Measurements from ENCODE around the gene ACTL6B.

ACTL6B gene

DNA sequence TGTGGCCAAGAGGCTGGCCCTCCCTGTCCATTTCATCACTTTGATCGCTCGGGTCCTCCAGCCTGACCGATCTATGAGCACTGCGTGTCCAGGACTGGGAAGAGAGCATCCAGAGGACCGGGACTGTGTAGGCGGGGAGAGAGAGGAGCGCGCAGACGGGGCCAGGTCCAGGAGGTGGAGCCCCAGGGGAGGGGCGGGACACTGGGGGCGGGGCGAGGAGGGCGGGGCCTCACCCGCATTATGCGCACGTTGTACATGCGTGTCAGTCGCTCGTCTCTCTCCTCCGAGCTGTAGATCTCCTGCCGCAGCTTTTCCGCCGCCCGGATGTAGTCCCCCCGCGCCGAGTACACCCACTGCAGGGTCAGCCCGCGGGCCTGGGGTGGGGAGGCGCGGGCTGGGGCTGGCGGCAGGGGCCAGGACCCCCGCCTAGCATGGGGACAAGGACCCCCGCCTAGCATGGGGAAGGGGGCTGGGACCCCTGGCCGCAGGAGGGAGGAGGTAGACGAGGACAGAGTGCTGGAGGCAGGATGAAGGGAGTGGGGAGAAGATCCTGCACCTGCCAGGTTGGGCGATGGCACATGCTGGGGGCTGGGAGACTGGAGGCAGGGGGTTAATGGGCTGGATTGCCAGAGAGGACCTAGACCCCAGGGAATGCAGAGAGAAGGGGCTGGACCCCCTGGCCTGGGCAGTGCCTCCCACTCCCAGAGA, 29.6 kb downstream of the ACTL6B start:
- DNase-seq (ENCODE audit: low spot score) = peak; percentile 91

DNA sequence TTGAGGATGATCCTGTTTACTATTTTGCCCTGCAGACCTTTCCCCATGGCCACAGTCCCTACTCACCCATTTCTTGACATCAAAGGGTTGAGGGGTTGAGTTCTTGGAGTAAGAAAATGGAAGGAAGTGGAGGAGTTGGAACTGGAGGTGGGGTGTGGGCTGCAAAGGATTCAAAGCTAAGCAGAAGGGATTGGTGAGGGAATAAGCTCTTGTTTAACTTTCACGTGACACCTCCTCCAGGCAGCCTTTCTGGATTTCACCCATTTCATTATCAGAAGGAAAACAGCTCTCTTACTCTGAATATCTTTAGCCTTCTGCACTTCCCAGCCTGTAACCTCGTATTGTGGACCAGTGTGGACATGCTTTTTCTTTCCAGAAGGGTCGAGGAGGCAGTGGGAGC, 30.2 kb downstream of the ACTL6B start:
- DNase-seq (ENCODE audit: low spot score) = no peak

GRCh38 chr7:100623951-100624824, 32.1 kb downstream of the ACTL6B start:
- no peak for DNase-seq (ENCODE audit: low spot score)

- DNase-seq (ENCODE audit: low spot score) = no peak
These were observed 34.7 kb downstream of the ACTL6B start for GRCh38 chr7:100621554-100621953.

- DNase-seq (ENCODE audit: low spot score) = no peak
These were observed 35.4 kb downstream of the ACTL6B start for GRCh38 chr7:100620804-100621203.

GRCh38 chr7:100620239-100620638, 36.0 kb downstream of the ACTL6B start:
- no peak for DNase-seq (ENCODE audit: low spot score)

- no peak for DNase-seq (ENCODE audit: low spot score)
These were observed 41.9 kb downstream of the ACTL6B start for GRCh38 chr7:100614308-100614861.

DNA sequence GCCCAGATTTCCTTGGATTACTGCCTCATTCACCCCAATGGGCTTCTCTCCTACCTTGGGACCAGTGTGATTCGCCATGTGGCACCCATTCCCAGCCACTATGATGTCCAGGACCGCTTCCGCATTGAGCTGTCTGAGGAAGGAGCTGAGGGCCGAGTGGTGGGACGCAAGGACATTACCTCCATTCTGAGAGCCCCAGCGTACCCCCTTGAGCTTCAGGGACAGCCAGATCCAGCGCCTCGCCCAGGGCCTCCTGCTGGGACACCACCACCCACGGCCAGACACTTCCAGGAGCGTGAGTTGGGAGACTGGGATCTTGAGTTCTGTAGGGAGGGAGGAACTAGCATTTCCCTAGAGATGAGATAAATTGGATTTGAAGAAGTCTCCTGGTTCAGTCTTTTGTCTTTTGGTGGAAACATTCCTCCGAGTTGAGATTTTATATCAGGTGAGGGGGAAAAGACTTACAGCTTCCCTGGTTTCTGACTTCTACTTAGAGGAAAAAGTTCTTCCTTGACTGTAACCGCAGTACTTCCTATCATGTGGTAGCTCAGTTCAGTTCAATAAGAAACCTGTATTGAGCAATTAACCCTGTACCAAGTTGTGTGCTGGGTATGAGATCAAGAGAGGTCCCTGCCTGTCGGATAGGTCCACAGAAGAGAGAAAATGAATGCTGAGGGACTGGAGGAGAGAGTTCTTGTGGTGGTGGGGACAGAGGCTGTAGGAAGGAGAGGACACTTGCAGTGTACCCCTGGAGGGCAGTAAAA, 42.7 kb downstream of the ACTL6B start:
- no peak for DNase-seq (ENCODE audit: low spot score)

DNA sequence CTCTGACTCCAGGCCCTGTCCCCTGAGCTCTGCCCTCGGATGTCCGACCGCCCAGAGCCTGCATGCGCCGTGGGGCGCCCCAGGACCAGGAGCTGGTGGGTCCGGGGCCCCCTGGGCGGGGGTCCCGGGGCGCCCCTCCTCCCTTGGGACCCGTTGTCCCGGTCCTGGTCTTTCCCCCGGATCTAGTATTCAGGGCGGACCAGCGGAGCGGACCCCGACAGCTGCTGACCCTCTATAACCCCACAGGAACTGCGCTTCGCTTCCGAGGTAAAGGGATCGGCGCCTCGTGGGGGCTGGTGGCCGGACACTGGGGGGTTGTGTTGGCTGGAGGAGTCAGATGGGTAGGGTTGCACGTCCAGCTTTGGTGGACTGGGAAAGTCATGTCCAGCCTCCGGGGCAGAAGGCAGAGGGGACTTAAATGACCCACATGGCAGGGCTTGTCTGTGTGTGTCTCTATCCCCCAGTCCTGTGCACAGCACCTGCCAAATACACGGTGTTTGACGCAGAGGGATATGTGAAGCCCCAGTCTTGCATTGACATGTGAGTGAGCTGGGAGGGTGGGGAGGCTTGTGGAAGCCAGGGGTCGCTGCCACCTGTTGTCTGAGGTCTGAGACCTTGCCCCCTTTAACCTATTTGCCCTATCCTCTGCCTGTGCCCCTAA, 43.4 kb downstream of the ACTL6B start:
- DNase-seq (ENCODE audit: low spot score) = no peak

DNA sequence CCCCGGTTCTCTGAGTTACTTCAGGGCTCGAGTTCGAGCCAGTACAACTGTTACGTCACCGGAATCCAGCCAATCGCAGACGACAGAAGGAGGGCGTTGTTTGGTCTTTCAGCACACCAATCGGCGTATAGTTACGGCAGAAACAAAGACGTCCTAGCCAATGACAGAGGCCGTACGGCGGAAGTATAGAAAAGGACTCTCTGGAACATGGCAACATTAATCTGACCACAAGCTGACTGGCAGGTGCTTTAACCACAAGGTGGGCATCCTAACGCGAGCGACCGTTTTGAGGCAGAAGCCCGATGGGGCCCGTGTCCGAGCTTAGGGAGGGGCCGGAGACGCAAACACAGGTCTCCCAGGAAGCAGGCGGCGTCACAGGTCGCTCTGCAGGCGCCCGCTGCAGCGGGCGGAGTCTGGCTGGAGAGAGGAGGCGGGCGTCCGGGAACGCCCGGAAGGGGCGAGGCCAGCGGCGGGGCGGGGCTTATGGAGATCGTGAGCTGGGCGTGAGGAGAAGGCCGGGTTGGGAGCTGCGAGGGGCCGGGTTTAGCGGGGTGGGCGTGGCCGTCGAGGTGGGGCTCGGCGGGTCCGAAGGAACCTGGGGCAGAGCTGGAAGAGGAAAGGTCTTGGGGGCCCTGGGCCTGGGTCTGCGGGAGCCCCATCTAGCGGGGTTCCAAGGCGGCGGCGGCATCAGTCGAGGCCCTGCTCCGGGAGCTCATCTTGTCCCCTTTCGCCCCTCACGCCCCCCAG, 44.1 kb downstream of the ACTL6B start, which contains the start of gene MOSPD3:
MOSPD3 (plus strand) TSS at position 558 of the 747 bp plus-strand sequence. CDS start 252 bp downstream, outside the sequence.
- DNase-seq (ENCODE audit: low spot score) = peak; percentile 98

DNA sequence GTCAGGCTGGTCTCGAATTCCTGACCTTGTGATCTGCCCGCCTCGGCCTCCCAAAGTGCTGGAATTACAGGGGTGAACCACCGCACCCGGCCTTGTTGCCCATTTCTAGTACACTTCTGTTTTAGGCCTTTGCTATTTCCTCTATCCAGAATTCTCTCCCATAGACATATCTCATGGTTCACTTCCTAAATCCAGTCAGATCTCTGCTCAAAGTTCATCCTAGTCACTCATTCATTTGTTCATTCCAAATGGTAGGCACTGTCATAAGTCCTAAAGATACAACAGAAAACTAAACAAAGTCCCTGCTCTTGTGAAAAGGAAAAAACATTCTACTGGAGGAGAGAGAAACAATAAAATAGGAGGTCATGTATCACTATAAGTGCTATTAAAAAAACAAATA, 46.3 kb downstream of the ACTL6B start:
- DNase-seq (ENCODE audit: low spot score) = no peak

DNA sequence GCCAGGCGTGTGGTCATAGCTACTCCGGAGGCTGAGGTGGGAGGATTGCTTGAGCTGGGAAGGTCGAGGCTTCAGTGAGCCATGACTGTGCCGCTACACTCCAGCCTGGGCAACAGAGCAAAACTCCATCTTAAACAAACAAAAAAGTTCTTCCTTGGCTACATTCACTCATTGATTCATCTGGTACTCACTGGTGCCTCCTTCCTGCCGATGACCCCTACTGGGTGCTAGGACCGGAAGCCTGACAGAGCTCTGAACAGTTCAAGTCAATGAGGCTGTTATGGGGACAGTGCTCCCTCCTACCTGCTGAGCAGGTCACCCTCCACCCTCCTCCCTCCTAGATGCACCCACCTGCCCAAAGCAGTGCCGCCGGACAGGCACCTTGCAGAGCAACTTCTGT, 49.1 kb downstream of the ACTL6B start:
- no peak for DNase-seq (ENCODE audit: low spot score)

DNA sequence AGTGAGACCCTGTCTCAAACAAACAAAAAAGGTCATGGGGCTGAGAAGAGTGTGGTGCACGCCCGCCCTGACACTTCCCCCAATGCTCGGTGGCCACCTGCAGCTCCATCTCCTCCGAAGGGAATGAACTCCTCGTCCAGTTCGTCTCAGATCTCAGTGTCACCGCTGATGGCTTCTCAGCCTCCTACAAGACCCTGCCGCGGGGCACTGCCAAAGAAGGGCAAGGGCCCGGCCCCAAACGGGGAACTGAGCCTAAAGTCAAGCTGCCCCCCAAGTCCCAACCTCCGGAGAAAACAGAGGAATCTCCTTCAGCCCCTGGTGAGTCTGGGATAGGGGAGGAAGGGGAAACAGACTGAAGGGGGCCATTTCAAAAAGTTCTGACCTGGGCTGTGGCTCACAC, 49.9 kb downstream of the ACTL6B start:
- DNase-seq (ENCODE audit: low spot score) = no peak

GRCh38 chr7:100604976-100605911, 51.0 kb downstream of the ACTL6B start:
- DNase-seq (ENCODE audit: low spot score) = no peak

DNA sequence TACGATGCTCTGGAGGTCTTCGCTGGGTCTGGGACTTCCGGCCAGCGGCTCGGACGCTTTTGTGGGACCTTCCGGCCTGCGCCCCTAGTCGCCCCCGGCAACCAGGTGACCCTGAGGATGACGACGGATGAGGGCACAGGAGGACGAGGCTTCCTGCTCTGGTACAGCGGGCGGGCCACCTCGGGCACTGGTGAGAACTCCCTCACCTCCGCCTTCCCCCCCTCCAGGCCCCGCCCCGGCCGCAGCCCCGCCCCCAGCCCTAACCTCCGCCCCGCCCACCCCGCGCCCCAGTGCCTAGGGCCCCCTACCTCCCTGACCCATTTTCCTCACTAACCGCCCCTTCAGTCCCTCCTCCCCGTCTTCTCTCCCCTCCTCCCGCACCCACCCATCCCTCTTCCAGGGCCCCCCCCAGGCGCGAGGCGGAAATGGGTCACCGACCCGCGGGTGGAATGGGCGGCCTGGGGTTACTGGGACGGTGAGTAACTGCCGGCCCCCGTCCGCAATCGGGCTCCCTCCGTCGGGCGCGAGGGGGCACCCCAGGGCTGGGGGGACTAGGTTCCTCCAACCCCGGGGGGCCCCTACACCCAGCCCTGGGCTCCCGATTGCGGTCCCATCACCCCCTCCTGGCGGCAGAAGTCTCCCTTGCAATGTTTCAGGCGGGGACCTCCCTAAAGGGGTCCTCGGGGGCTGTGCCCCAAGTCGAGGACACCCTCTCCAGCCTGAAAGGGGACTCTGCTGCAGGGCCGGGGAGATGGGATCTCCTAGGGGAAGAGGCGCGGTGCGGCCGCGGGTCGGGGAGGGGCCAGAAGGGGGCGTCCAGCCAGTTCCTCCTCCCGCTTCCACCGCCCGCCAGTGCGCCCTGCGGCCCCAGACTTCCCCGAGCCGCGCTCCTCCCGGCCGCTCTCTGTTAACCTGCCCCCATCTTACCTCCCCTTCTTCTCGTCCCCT, 51.9 kb downstream of the ACTL6B start:
- DNase-seq (ENCODE audit: low spot score) = peak; percentile 80

DNA sequence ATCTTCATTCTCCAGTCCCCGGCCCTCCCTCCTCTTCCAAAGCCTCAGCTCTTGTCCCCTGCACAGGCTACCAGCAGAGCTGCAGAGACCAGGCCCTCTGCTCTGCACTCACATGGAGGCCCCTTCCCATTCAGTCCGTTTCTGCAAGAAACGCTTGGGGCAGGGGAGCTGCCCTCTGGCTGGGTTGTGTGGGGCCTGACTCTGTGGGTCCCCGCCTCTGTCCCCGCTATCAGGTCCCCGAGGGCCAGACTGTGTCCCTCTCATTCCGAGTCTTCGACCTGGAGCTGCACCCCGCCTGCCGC, 52.6 kb downstream of the ACTL6B start:
- no peak for DNase-seq (ENCODE audit: low spot score)

GRCh38 chr7:100602889-100603725, 53.1 kb downstream of the ACTL6B start:
- no peak for DNase-seq (ENCODE audit: low spot score)

DNA sequence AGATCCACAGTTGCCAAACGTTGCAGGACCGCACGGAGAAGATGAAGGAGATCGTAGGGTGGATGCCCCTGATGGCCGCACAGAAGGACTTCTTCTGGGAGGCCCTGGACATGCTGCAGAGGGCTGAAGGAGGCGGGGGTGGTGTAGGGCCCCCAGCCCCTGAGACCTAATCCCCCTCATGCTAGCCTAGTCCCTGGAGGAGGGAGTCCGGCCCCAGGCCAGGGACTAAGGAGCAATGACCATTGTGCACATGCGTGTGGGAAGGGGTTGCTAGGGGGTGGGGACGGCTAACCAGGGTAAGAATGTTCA, 55.6 kb downstream of the ACTL6B start:
- no peak for DNase-seq (ENCODE audit: low spot score)
